ENCODE data around the gene MME. TPM values are rescaled to one million over a fixed set of nuclear protein-coding genes. Genes with fewer than 3 reads are reported as not detected.

MME gene
- total and polyA plus RNA-seq, 3 experiments from 2014 or later: 0.04 to 1.4 TPM; not detected in 1

DNA sequence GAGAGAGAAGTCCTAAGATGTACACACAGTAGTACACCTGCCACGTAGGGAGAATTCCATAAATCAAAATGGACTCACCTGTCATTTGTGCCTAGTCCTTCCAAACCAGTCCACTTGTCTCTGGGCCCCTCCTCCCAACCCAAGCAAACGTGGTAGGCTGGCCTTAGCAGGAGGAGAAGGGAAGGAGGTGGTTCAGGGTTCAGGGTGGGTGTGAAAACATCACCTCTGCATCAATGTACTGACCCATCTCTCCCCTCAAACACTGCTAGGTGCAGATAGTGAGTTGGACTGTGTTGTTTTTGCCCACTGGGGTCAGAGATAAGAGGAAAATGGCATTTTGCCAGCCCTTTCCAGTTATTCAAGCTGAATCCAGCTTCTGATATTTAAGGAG lies 99.3 kb downstream of the MME start:
- Mint-ChIP-seq H3K27ac (no peak overlapping the region), H3K4me1 (peaks cover 0 to 2% (median 0%) of the 10 kb centered on the region in 3 donors), H3K9me3 (peaks cover 0 to 5% (median 0%) of the 10 kb centered on the region in 5 donors), H3K36me3 (no peaks in the 10 kb centered on the region), H3K27me3 (peaks cover 0 to 2% of the 10 kb centered on the region in 2 donors), H3K4me3 (no peak overlapping the region)
- DNase-seq: no peak
- Histone ChIP-seq H3K27ac (ENCODE audit: low read depth, low read length) (no peak overlapping the region), H3K9me3 (ENCODE audit: low read length) (no peaks in the 10 kb centered on the region), H3K27me3 (ENCODE audit: insufficient read depth, low read length, poor library complexity, severe bottlenecking) (no peaks in the 10 kb centered on the region), H3K36me3 (ENCODE audit: insufficient read depth, low read length) (no peaks in the 10 kb centered on the region), H3K4me1 (ENCODE audit: insufficient read depth, low read length) (no peaks in the 10 kb centered on the region), H3K4me3 (ENCODE audit: low read length) (no peak overlapping the region)
- ChIA-PET CTCF (no interaction called here), POLR2A (no interaction called here)

DNA sequence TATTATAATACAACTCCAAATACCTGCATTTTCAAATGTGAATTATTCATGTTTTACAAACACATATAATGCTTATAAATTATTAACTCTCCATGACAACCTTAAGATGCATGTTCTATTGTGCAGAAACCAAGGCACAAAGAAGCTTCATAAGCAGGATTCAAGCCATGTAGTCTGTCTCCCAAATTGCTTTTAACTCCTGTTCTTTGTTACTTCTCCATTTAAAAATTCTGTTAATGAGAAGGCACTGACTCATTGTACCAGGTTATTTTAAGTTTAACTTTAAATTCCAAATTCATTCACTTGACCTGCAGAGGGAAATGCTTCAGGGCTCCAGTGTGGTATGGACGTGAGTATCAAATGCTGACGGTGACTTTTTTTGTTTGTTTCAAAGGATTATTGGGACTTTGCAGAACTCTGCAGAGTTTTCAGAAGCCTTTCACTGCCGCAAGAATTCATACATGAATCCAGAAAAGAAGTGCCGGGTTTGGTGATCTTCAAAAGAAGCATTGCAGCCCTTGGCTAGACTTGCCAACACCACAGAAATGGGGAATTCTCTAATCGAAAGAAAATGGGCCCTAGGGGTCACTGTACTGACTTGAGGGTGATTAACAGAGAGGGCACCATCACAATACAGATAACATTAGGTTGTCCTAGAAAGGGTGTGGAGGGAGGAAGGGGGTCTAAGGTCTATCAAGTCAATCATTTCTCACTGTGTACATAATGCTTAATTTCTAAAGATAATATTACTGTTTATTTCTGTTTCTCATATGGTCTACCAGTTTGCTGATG lies 100.0 kb downstream of the MME start:
- Mint-ChIP-seq H3K4me1 (peaks cover 0 to 2% (median 0%) of the 10 kb centered on the region in 3 donors), H3K27ac (no peak overlapping the region), H3K4me3 (no peak overlapping the region), H3K27me3 (peaks cover 0 to 2% of the 10 kb centered on the region in 2 donors), H3K9me3 (peaks cover 0 to 5% (median 0%) of the 10 kb centered on the region in 5 donors), H3K36me3 (no peaks in the 10 kb centered on the region)
- Histone ChIP-seq H3K4me1 (ENCODE audit: insufficient read depth, low read length) (no peaks in the 10 kb centered on the region), H3K27me3 (ENCODE audit: insufficient read depth, low read length, poor library complexity, severe bottlenecking) (no peaks in the 10 kb centered on the region), H3K36me3 (ENCODE audit: insufficient read depth, low read length) (no peaks in the 10 kb centered on the region), H3K9me3 (ENCODE audit: low read length) (no peaks in the 10 kb centered on the region), H3K4me3 (ENCODE audit: low read length) (no peak overlapping the region), H3K27ac (ENCODE audit: low read depth, low read length) (no peak overlapping the region)
- CTCF ChIA-PET: no interaction called here
- POLR2A ChIA-PET: no interaction called here
- DNase-seq: no peak

DNA sequence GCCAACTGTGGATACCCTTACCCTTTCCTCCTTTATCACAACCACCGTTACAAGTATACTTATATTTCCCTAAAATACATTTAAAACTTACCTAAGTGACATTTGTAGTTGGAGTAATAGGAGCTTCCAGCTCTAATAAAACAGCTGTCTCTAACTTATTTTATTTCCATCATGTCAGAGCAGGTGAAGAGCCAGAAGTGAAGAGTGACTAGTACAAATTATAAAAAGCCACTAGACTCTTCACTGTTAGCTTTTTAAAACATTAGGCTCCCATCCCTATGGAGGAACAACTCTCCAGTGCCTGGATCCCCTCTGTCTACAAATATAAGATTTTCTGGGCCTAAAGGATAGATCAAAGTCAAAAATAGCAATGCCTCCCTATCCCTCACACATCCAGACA lies 102.3 kb downstream of the MME start:
- H3K36me3 ChIP-seq (ENCODE audit: insufficient read depth, low read length): no peaks in the 10 kb centered on the region
- DNase-seq: no peak
- peaks cover 0 to 5% (median 0%) of the 10 kb centered on the region in 5 donors for H3K9me3 Mint-ChIP-seq
- no peak overlapping the region for H3K4me3 ChIP-seq (ENCODE audit: low read length)
- no peaks in the 10 kb centered on the region for H3K4me1 ChIP-seq (ENCODE audit: insufficient read depth, low read length)
- no peak overlapping the region for H3K27ac Mint-ChIP-seq
- ChIA-PET CTCF (no interaction called here), POLR2A (no interaction called here)
- H3K4me3 Mint-ChIP-seq: no peak overlapping the region
- no peaks in the 10 kb centered on the region for H3K27me3 ChIP-seq (ENCODE audit: insufficient read depth, low read length, poor library complexity, severe bottlenecking)
- H3K36me3 Mint-ChIP-seq: no peaks in the 10 kb centered on the region
- no peak overlapping the region for H3K27ac ChIP-seq (ENCODE audit: low read depth, low read length)
- peaks cover 0 to 2% (median 0%) of the 10 kb centered on the region in 3 donors for H3K4me1 Mint-ChIP-seq
- no peaks in the 10 kb centered on the region for H3K9me3 ChIP-seq (ENCODE audit: low read length)
- H3K27me3 Mint-ChIP-seq: peaks cover 0 to under 1% of the 10 kb centered on the region in 2 donors

DNA sequence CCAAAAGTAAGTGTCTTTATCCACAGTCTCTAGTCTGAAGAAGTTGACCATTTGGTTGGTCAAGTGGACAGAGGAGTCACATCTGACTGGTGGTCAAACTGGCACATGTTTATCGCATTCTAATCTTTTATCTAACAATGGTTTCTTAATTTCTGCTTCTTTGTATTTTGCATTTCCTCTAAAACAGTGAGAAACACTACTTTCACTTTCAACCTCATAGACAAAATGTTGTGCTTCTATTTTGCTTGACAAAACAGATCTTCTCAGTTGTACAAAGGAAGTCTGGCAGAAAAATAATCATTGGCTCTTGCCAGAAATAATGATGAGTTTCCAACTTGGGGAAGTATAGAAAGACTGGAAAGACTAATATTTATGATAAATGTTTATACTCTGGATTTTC lies 103.9 kb downstream of the MME start:
- Histone ChIP-seq H3K27ac (ENCODE audit: low read depth, low read length) (no peak overlapping the region), H3K27me3 (ENCODE audit: insufficient read depth, low read length, poor library complexity, severe bottlenecking) (no peaks in the 10 kb centered on the region), H3K9me3 (ENCODE audit: low read length) (no peaks in the 10 kb centered on the region), H3K36me3 (ENCODE audit: insufficient read depth, low read length) (no peaks in the 10 kb centered on the region), H3K4me1 (ENCODE audit: insufficient read depth, low read length) (no peaks in the 10 kb centered on the region), H3K4me3 (ENCODE audit: low read length) (no peak overlapping the region)
- Mint-ChIP-seq H3K27me3 (no peaks in the 10 kb centered on the region), H3K4me3 (peak overlapping the region in 1 of 7 donors; percentile 36), H3K36me3 (no peaks in the 10 kb centered on the region), H3K9me3 (peaks cover 0 to 4% (median 0%) of the 10 kb centered on the region in 5 donors), H3K27ac (no peak overlapping the region), H3K4me1 (peaks cover 0 to 2% (median 0%) of the 10 kb centered on the region in 3 donors)
- no peak for DNase-seq
- ChIA-PET POLR2A (no interaction called here), CTCF (no interaction called here)

DNA sequence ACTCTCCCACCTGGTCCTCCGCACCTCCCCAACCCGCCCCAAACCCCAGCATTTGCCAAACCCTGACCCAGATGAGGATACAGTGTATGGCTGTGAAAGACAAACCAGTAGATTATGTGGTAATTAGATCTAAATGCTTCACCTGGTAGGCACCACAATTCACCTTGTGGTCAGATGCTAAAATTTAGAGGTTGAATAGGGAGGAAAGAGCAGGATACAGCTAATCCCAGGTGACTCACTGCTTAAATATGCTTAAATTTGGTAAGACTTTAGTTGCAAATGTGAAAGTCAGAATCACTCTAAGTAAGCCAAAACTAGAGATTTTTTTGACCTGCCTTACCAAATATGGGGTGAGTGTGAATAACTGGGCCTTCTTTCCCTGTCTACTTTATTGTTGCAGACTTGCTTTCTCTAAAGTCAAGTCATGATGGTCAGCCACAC lies 105.5 kb downstream of the MME start:
- Histone ChIP-seq H3K4me3 (ENCODE audit: low read length) (no peak overlapping the region), H3K36me3 (ENCODE audit: insufficient read depth, low read length) (no peaks in the 10 kb centered on the region), H3K27ac (ENCODE audit: low read depth, low read length) (no peak overlapping the region), H3K9me3 (ENCODE audit: low read length) (no peaks in the 10 kb centered on the region), H3K4me1 (ENCODE audit: insufficient read depth, low read length) (no peaks in the 10 kb centered on the region), H3K27me3 (ENCODE audit: insufficient read depth, low read length, poor library complexity, severe bottlenecking) (no peaks in the 10 kb centered on the region)
- Mint-ChIP-seq H3K27me3 (no peaks in the 10 kb centered on the region), H3K36me3 (no peaks in the 10 kb centered on the region), H3K4me3 (no peak overlapping the region), H3K9me3 (no peaks in the 10 kb centered on the region), H3K4me1 (peaks cover 0 to 2% (median 0%) of the 10 kb centered on the region in 3 donors), H3K27ac (no peak overlapping the region)
- no peak for DNase-seq
- ChIA-PET POLR2A (no interaction called here), CTCF (no interaction called here)

DNA sequence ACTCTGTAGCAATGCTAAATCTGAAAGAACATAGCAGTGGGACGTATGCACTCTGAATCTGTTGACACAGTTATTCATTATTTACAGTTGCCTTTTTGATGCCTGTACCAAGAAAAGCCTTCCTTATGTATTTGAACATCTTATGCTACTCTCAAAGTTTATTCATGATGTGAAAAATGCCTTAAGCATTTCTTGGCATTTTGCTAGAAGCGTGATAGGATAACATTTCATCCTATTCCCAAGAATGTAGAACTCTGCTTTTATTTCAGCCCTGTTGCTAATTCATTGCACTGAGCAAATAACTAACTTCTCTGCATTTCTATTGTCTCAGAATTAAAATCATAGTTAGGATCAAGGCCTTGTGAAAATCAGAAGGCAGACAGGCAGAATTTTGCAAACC lies 107.9 kb downstream of the MME start:
- H3K9me3 ChIP-seq (ENCODE audit: low read length): no peaks in the 10 kb centered on the region
- no peaks in the 10 kb centered on the region for H3K36me3 Mint-ChIP-seq
- H3K27ac Mint-ChIP-seq: no peak overlapping the region
- H3K9me3 Mint-ChIP-seq: peaks cover 0 to 2% (median 0%) of the 10 kb centered on the region in 5 donors
- H3K36me3 ChIP-seq (ENCODE audit: insufficient read depth, low read length): no peaks in the 10 kb centered on the region
- H3K27me3 ChIP-seq (ENCODE audit: insufficient read depth, low read length, poor library complexity, severe bottlenecking): no peaks in the 10 kb centered on the region
- CTCF ChIA-PET: no interaction called here
- POLR2A ChIA-PET: no interaction called here
- no peak overlapping the region for H3K4me3 Mint-ChIP-seq
- no peaks in the 10 kb centered on the region for H3K4me1 ChIP-seq (ENCODE audit: insufficient read depth, low read length)
- no peak overlapping the region for H3K27ac ChIP-seq (ENCODE audit: low read depth, low read length)
- no peak for DNase-seq
- H3K4me1 Mint-ChIP-seq: peaks cover 0 to 2% (median 0%) of the 10 kb centered on the region in 3 donors
- no peaks in the 10 kb centered on the region for H3K27me3 Mint-ChIP-seq
- H3K4me3 ChIP-seq (ENCODE audit: low read length): no peak overlapping the region

DNA sequence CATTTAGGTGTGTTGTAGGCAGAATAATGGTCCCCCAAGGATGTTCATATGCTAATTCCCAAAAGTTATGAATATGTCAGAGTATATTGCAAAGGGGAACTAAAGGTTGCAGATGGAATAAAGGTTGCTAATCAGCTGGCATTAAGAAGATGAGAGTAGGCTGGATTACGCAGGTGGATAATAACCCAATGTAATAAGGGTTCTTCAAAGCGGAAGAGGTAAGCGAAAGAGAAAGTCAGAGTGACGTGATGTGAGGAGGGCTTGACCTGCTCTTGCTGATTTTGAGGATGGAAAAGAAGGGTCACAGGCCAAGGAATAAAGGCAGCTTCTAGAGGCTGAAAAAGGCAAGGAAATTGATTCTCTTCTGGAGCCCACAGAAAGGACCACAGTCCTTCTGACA lies 109.4 kb downstream of the MME start:
- ChIA-PET CTCF (no interaction called here), POLR2A (no interaction called here)
- Histone ChIP-seq H3K27ac (ENCODE audit: low read depth, low read length) (no peak overlapping the region), H3K27me3 (ENCODE audit: insufficient read depth, low read length, poor library complexity, severe bottlenecking) (no peaks in the 10 kb centered on the region), H3K36me3 (ENCODE audit: insufficient read depth, low read length) (no peaks in the 10 kb centered on the region), H3K4me1 (ENCODE audit: insufficient read depth, low read length) (no peaks in the 10 kb centered on the region), H3K9me3 (ENCODE audit: low read length) (no peaks in the 10 kb centered on the region), H3K4me3 (ENCODE audit: low read length) (no peak overlapping the region)
- Mint-ChIP-seq H3K27me3 (peaks cover 0 to 3% of the 10 kb centered on the region in 2 donors), H3K27ac (no peak overlapping the region), H3K9me3 (peaks cover 0 to 3% (median 2%) of the 10 kb centered on the region in 5 donors), H3K36me3 (no peaks in the 10 kb centered on the region), H3K4me1 (no peaks in the 10 kb centered on the region), H3K4me3 (no peak overlapping the region)
- no peak for DNase-seq

DNA sequence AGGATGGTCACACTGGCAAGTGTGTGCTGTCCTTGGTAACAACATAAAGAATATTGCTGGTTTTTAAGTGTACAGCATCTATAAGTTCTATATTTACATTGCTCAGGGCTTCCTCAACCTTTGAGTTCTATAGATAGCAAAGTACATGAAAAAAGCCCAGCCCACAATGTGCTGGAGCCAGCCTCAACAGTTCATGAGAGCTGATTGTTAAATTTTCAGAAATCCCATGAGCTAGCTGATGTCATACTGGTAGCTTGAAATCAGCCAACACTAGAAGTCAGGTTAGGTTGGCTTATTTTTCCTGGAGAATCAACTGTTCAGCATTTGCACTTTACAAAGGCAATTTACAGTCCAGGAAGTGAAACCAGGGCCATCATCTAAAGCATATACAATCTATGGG lies 110.6 kb downstream of the MME start:
- H3K36me3 Mint-ChIP-seq: no peaks in the 10 kb centered on the region
- POLR2A ChIA-PET: no interaction called here
- H3K4me3 ChIP-seq (ENCODE audit: low read length): no peak overlapping the region
- H3K9me3 Mint-ChIP-seq: peaks cover 0 to 3% (median 2%) of the 10 kb centered on the region in 5 donors
- no peaks in the 10 kb centered on the region for H3K4me1 Mint-ChIP-seq
- no peak overlapping the region for H3K27ac Mint-ChIP-seq
- no peak for DNase-seq
- H3K36me3 ChIP-seq (ENCODE audit: insufficient read depth, low read length): no peaks in the 10 kb centered on the region
- H3K4me1 ChIP-seq (ENCODE audit: insufficient read depth, low read length): no peaks in the 10 kb centered on the region
- no peak overlapping the region for H3K27ac ChIP-seq (ENCODE audit: low read depth, low read length)
- peaks cover 0 to 3% of the 10 kb centered on the region in 2 donors for H3K27me3 Mint-ChIP-seq
- CTCF ChIA-PET: no interaction called here
- H3K27me3 ChIP-seq (ENCODE audit: insufficient read depth, low read length, poor library complexity, severe bottlenecking): no peaks in the 10 kb centered on the region
- no peak overlapping the region for H3K4me3 Mint-ChIP-seq
- no peaks in the 10 kb centered on the region for H3K9me3 ChIP-seq (ENCODE audit: low read length)
